ENCODE results near the gene TCF20.

- TF ChIP-seq POLR2A (IDR thresholded peaks at IDR 0.05): no peak
- TF ChIP-seq CTCF (IDR thresholded peaks at IDR 0.05): no peak
- TF ChIP-seq POLR2AphosphoS5 (IDR thresholded peaks at IDR 0.05): no peak
Observed at GRCh38 chr22:42275970-42276369, 5.5 kb upstream of the TCF20 start.

All from gastroesophageal sphincter (tissue), 3 donors.